ENCODE data around the gene CLMN. TPM values are rescaled to one million over a fixed set of nuclear protein-coding genes. Genes with fewer than 3 reads are reported as not detected.

Gene CLMN
- total and polyA plus RNA-seq, 2 of the 13 experiments (the other 11 are each of a cell fraction or from before 2014, with no cell fraction given): 15.1 to 16.7 TPM

DNA sequence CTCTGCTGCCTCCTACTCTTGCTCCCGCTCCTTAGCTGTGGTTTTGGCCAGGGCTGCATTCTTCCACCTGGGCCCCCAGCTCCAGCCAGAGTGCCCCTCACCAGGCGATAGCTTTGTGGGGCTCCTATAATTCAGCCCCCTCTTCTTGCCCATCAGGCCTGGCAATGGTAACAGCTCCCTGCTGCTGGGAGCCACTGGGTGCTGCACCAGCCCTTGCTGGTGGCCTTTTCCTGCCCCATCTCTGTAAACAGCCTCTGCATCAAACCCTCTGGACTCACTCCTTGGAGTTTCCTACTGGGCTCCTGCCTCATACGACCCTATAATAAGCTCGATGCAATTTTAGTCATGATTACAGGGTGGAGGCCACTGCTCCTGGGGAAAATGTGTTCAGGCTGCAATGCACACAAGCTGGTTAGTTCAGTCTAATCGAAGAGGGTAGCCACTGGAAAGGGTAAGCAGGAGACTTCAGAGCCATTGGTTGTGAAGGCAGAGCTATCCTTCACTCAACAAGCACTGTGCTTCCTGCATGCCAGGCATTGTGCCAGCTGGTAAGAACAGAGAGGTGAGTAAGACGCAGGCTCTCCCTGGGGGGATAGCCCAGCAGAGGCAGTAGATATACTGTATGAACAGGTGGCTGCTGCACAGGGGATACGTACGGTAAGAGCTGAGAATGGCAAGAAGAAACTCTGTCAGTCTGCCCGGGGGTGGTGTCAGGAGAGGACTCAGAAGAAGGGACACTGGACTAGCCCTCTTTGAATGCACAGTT lies 24.7 kb downstream of the CLMN start (continued):
- TF ChIP-seq, protein P1, sequence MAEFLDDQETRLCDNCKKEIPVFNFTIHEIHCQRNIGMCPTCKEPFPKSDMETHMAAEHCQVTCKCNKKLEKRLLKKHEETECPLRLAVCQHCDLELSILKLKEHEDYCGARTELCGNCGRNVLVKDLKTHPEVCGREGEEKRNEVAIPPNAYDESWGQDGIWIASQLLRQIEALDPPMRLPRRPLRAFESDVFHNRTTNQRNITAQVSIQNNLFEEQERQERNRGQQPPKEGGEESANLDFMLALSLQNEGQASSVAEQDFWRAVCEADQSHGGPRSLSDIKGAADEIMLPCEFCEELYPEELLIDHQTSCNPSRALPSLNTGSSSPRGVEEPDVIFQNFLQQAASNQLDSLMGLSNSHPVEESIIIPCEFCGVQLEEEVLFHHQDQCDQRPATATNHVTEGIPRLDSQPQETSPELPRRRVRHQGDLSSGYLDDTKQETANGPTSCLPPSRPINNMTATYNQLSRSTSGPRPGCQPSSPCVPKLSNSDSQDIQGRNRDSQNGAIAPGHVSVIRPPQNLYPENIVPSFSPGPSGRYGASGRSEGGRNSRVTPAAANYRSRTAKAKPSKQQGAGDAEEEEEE (CRISPR knock-in tag; IDR thresholded peaks at IDR 0.05; ENCODE audit: borderline replicate concordance): 0 out of 2 replicates have a peak, but pooled peaks have one; percentile 13
- TF ChIP-seq ZNF367 (CRISPR knock-in tag; IDR thresholded peaks at IDR 0.05; ENCODE audit: borderline replicate concordance): no peak
- TF ChIP-seq SMAD1 (CRISPR knock-in tag; IDR thresholded peaks at IDR 0.05; ENCODE audit: borderline replicate concordance, low read depth): no peak
- no peak for TF ChIP-seq SRSF1 (optimal IDR thresholded peaks at IDR 0.05; ENCODE audit: low read depth, low read length)
- TF ChIP-seq DMAP1 (CRISPR knock-in tag; IDR thresholded peaks at IDR 0.05): 0 out of 2 replicates have a peak, but pooled peaks have one; percentile 4
- no peak for TF ChIP-seq ZNF75D (CRISPR knock-in tag; IDR thresholded peaks at IDR 0.05; ENCODE audit: borderline replicate concordance)
- TF ChIP-seq, protein P2, sequence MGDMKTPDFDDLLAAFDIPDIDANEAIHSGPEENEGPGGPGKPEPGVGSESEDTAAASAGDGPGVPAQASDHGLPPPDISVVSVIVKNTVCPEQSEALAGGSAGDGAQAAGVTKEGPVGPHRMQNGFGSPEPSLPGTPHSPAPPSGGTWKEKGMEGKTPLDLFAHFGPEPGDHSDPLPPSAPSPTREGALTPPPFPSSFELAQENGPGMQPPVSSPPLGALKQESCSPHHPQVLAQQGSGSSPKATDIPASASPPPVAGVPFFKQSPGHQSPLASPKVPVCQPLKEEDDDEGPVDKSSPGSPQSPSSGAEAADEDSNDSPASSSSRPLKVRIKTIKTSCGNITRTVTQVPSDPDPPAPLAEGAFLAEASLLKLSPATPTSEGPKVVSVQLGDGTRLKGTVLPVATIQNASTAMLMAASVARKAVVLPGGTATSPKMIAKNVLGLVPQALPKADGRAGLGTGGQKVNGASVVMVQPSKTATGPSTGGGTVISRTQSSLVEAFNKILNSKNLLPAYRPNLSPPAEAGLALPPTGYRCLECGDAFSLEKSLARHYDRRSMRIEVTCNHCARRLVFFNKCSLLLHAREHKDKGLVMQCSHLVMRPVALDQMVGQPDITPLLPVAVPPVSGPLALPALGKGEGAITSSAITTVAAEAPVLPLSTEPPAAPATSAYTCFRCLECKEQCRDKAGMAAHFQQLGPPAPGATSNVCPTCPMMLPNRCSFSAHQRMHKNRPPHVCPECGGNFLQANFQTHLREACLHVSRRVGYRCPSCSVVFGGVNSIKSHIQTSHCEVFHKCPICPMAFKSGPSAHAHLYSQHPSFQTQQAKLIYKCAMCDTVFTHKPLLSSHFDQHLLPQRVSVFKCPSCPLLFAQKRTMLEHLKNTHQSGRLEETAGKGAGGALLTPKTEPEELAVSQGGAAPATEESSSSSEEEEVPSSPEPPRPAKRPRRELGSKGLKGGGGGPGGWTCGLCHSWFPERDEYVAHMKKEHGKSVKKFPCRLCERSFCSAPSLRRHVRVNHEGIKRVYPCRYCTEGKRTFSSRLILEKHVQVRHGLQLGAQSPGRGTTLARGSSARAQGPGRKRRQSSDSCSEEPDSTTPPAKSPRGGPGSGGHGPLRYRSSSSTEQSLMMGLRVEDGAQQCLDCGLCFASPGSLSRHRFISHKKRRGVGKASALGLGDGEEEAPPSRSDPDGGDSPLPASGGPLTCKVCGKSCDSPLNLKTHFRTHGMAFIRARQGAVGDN (CRISPR knock-in tag; IDR thresholded peaks at IDR 0.05): peak; percentile 24; the same call in 1 of the 2 replicates
- TF ChIP-seq CBFB (CRISPR knock-in tag; IDR thresholded peaks at IDR 0.05): no peak
- no peak for TF ChIP-seq NFIB (CRISPR knock-in tag; IDR thresholded peaks at IDR 0.05; ENCODE audit: borderline replicate concordance)
- TF ChIP-seq, protein P3, sequence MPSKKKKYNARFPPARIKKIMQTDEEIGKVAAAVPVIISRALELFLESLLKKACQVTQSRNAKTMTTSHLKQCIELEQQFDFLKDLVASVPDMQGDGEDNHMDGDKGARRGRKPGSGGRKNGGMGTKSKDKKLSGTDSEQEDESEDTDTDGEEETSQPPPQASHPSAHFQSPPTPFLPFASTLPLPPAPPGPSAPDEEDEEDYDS (CRISPR knock-in tag; IDR thresholded peaks at IDR 0.05): no peak
- TF ChIP-seq ZNF619 (CRISPR knock-in tag; IDR thresholded peaks at IDR 0.05): no peak; the same call in 1 of the 2 replicates
- TF ChIP-seq ZBTB3 (CRISPR knock-in tag; IDR thresholded peaks at IDR 0.05; ENCODE audit: borderline replicate concordance, low read depth): no peak
- TF ChIP-seq, protein P4, sequence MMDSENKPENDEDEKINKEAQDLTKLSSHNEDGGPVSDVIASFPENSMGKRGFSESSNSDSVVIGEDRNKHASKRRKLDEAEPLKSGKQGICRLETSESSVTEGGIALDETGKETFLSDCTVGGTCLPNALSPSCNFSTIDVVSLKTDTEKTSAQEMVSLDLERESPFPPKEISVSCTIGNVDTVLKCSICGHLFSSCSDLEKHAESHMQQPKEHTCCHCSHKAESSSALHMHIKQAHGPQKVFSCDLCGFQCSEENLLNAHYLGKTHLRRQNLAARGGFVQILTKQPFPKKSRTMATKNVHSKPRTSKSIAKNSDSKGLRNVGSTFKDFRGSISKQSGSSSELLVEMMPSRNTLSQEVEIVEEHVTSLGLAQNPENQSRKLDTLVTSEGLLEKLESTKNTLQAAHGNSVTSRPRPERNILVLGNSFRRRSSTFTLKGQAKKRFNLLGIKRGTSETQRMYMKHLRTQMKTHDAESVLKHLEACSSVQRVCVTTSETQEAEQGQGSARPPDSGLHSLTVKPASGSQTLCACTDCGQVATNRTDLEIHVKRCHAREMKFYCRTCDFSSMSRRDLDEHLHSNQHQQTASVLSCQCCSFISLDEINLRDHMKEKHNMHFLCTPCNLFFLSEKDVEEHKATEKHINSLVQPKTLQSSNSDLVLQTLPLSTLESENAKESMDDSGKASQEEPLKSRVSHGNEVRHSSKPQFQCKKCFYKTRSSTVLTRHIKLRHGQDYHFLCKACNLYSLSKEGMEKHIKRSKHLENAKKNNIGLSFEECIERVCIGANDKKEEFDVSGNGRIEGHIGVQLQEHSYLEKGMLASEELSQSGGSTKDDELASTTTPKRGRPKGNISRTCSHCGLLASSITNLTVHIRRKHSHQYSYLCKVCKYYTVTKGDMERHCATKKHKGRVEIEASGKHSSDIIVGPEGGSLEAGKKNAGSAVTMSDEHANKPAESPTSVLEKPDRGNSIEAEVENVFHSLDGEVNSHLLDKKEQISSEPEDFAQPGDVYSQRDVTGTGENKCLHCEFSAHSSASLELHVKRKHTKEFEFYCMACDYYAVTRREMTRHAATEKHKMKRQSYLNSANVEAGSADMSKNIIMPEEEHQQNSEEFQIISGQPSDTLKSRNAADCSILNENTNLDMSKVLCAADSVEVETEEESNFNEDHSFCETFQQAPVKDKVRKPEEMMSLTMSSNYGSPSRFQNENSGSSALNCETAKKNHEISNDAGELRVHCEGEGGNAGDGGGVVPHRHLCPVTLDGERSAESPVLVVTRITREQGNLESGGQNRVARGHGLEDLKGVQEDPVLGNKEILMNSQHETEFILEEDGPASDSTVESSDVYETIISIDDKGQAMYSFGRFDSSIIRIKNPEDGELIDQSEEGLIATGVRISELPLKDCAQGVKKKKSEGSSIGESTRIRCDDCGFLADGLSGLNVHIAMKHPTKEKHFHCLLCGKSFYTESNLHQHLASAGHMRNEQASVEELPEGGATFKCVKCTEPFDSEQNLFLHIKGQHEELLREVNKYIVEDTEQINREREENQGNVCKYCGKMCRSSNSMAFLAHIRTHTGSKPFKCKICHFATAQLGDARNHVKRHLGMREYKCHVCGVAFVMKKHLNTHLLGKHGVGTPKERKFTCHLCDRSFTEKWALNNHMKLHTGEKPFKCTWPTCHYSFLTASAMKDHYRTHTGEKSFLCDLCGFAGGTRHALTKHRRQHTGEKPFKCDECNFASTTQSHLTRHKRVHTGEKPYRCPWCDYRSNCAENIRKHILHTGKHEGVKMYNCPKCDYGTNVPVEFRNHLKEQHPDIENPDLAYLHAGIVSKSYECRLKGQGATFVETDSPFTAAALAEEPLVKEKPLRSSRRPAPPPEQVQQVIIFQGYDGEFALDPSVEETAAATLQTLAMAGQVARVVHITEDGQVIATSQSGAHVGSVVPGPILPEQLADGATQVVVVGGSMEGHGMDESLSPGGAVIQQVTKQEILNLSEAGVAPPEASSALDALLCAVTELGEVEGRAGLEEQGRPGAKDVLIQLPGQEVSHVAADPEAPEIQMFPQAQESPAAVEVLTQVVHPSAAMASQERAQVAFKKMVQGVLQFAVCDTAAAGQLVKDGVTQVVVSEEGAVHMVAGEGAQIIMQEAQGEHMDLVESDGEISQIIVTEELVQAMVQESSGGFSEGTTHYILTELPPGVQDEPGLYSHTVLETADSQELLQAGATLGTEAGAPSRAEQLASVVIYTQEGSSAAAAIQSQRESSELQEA (CRISPR knock-in tag; IDR thresholded peaks at IDR 0.05; ENCODE audit: not compliant biosample characterization): no peak

All from HepG2 (cell line).